Epidermal melanocyte (primary cell): ENCODE measurements around the gene PLEKHJ1.
"Not testable (repeated sequence)": the region's sequence is repeated elsewhere in the genome, so short reads cannot be mapped to it uniquely, and the experiment has no call there.

Experiments used
- DNase-seq: peaks from one replicate; pipeline ENCODE4 v3.0.0; 2011; ENCODE audit warnings: low spot score; ENCODE audit not compliant: insufficient read length

PLEKHJ1 gene

DNA sequence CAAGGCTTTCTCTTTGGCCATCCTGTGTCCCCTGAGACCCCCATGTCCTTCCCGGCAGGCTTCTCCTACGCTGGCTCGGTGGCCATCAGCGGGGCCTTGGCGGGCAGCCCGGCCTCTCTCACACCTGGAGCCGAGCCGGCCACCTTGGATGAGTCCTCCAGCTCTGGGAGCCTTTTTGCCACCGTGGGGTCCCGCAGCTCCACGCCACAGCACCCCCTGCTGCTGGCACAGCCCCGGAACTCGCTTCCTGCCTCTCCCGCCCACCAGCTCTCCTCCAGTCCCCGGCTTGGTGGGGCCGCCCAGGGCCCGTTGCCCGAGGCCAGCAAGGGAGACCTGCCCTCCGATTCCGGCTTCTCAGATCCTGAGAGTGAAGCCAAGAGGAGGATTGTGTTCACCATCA, 14.2 kb downstream of the PLEKHJ1 start:
- DNase-seq = no peak

- no peak for DNase-seq
These were observed 14.8 kb downstream of the PLEKHJ1 start for GRCh38 chr19:2221250-2221831.

GRCh38 chr19:2219726-2220125, 16.4 kb downstream of the PLEKHJ1 start:
- DNase-seq = no peak

DNA sequence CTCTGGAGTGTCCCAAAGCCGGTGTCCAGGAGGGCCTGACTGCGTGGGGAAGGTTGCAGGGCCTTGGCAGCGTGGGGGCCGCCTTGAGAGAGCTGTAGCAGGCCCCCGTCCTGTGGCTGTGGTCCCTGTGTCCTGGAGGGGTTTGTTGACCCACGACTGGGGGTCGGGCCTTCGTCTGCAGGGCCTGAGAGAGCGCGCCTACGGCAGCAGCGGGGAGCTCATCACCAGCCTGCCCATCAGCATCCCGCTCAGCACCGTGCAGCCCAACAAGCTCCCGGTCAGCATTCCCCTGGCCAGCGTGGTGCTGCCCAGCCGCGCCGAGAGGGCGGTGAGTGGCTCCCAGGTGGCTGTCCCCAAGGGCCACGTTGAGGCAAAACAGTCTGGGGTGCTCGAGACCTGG, 18.5 kb downstream of the PLEKHJ1 start:
- DNase-seq = no peak

- no peak for DNase-seq
These were observed 19.5 kb downstream of the PLEKHJ1 start for GRCh38 chr19:2216361-2217225.

- DNase-seq = no peak
These were observed 20.8 kb downstream of the PLEKHJ1 start for GRCh38 chr19:2215281-2215751.

DNA sequence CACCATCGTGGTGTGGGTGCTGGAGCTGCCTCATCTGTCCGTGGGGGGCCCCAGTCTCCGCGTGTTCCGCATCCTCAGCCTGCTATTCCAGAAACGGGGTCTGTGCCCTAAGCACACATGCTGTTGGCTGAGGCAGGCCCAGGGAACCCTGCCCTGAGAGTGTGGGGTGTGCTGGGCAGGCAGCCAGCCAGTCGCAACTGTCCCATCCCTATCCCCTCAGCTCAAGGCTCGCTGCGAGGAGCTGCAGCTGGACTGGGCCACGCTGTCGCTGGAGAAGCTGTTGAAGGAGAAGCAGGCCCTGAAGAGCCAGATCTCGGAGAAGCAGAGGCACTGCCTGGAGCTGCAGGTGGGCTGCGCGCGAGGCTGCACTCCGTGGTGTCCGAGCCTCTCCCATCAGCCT, 21.9 kb downstream of the PLEKHJ1 start:
- no peak for DNase-seq

DNA sequence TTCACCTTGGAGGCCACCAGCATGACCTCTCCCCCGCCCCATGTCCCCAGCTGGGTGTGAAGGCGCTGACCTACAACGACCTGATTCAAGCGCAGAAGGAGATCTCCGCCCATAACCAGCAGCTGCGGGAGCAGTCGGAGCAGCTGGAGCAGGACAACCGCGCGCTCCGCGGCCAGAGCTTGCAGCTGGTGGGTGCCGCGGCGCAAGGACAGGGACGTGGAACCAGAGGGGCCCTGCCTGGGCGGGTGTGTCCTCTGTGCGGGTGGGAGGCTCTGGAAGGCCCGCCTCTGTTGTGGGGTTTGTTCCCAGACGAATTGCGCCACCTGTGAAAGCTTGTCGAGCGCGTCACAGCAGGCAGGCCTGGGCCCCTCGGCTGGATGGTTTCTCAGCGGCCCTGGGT, 22.3 kb downstream of the PLEKHJ1 start:
- no peak for DNase-seq

DNA sequence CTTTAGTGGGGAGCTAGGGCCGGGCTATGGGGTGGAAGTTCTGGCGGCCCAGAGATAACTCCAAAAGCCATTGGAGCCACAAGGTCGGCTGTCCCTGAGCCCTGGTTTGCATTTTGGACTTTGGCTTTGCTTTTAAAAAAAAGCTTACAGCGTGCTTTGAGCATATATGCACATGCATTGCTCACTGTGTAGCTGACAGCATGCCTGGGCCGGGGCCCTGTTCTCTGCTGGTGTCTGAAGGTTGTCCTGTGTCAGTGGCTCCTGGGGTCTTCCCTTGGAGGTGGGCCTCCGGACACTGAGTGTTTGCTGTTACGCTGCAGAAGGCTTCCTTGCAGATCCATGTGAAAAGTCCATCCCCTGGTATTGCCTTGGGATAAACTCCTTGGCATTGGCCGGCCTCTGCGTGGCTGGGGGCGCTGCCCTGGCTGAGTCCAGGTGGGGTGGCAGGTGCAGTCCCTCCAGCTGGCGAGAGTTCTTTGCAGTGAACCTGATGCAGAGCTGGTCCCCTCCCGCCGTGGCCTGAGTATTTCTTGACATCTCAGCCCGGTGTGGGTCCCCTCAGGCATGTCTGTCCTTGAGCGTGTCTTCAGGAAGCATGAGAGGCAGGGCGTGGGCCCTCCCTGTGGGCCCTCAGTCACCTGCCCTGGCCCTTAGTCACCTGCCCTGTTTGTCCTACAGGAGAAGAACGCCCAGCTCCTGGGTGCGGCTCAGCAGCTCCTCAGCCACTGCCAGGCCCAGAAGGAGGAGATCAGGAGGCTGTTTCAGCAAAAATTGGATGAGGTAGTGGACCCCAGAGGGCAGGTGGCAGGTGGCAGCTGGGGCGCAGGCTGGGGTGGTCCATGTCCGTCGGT, 23.0 kb downstream of the PLEKHJ1 start:
- DNase-seq = no peak

GRCh38 chr19:2210987-2211740, 25.0 kb downstream of the PLEKHJ1 start:
- DNase-seq = no peak

GRCh38 chr19:2210206-2210605, 25.9 kb downstream of the PLEKHJ1 start:
- DNase-seq = no peak

- DNase-seq = no peak
These were observed 26.7 kb downstream of the PLEKHJ1 start for GRCh38 chr19:2209408-2209807.

GRCh38 chr19:2208975-2209374, 27.2 kb downstream of the PLEKHJ1 start:
- DNase-seq = no peak

- DNase-seq = peak; percentile 73
These were observed 27.9 kb downstream of the PLEKHJ1 start for GRCh38 chr19:2207991-2208860.

DNA sequence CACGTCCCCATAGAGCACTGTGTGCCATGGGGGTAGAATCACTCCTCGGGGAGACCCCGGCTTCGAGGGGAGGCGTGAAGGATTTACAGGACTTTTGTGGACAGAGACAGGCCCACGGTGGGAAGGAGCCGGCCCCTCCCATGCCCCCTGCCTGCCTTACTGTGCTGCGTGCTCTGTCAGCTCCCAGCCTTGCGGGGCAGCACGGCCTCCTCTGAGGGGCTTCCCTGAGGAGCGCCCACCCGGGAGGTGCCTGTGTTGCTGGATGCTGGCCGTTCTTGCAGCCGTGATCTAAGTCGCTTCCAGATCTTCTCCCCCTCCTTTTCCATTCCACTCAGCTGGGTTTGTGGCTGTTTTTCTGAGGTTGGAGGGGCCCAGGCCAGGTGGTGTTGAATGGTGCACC, 29.1 kb downstream of the PLEKHJ1 start:
- no peak for DNase-seq

DNA sequence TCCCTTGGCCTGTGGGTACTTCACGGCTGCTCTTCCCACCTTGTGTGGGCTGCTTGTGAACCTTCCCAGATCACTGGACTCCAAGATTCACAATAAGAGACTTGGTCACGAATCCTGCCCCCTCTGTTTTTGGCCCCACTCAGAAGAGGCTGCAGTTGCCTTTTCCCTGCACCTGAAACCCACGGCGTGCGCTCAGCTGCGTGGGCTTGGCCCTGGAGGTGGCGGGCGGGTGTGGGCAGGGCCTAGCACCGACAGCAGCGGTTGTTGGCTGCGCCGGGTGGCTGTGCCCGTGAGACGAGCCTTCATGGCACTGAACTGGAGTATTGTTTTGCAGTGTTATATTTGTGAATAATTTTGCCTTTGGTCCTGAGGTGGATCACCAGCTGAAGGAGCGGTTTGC, 33.8 kb downstream of the PLEKHJ1 start:
- DNase-seq = no peak

GRCh38 chr19:2201473-2202148, 34.5 kb downstream of the PLEKHJ1 start:
- DNase-seq = no peak

DNA sequence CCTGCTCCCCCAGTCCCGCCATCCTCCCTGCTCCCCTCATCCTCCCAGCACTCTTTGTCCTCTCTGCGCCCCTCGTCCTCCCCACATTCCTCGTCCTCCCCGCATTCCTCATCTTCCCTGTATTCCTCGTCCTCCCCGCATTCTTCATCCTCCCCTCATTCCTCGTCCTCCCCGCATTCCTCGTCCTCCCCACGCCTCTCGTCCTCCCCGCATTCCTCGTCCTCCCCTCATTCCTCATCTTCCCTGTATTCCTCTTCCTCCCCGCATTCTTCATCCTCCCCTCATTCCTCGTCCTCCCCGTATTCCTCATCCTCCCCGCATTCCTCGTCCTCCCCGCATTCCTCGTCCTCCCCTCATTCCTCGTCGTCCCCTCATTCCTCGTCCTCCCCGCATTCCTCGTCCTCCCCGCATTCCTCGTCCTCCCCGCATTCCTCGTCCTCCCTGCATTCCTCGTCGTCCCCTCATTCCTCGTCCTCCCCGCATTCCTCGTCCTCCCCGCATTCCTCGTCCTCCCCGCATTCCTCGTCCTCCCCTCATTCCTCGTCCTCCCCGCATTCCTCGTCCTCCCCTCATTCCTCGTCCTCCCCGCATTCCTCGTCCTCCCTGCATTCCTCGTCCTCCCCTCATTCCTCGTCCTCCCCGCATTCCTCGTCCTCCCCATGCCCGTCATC, 35.4 kb downstream of the PLEKHJ1 start:
- not testable (repeated sequence) for DNase-seq
